Ecto neural progenitor cell (in vitro differentiated cells): ENCODE measurements around the gene EFNA5.

Source experiments
- DNase-seq: peaks from one replicate; pipeline ENCODE4 v3.0.0-alpha.2; 2018; ENCODE audit warnings: low spot score

EFNA5 gene

DNA sequence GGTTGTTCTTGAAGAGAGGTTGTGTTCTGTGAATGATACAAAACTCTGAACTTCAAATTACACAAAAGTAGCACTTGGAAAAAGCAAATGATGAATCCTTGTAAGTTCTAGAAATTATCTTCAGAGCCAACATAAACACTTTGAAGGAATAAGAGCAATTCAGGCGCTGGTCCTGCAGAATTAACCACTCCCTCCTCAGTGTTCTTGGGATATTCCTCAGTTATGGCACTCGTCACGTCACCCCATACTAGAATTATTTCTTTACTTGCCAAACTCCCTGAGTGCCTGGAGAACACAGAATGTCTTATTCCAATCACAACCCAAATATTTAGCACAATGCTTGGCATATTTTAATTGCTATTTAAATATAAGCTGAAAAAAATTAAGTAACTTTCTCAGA lies 126.3 kb downstream of the EFNA5 start:
- no peak for DNase-seq

DNA sequence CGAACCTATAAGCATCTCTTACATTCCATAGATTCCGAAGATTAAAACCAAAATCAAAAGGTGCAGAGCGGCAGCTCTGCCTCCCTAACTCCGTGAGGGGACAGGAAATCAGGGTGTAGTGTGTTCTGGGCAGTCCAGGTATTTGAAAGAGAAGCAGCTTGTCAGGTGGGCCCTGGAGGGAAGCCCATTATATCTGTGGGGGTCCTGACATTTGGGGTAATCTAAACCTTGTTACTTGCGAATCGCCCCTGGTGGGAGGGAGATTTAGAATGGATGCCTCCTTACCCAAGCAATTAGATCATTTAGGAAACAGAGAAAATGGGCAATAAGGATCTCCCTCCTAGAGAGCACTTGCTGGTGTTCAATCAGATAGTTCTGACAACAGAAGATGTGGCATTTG lies 126.9 kb downstream of the EFNA5 start:
- no peak for DNase-seq

DNA sequence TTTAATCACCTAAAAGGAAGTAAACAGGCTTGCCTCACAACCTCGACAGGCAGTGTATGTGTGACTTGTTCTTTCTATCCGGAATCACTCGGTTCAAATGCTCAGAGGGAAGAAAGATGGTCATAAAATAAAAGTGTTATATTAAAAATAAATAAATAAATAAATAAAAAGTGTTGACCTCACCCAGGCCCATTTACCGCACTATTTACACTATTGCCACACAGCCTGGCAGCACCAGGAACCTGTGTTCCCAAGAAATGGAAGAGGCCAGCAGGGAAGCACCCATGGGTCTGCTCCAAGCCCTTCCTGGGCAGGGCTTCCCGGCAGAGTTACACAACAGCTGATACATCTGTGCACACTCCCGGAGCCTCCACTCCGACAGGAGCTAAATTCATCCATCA lies 127.9 kb downstream of the EFNA5 start:
- DNase-seq, result no peak

DNA sequence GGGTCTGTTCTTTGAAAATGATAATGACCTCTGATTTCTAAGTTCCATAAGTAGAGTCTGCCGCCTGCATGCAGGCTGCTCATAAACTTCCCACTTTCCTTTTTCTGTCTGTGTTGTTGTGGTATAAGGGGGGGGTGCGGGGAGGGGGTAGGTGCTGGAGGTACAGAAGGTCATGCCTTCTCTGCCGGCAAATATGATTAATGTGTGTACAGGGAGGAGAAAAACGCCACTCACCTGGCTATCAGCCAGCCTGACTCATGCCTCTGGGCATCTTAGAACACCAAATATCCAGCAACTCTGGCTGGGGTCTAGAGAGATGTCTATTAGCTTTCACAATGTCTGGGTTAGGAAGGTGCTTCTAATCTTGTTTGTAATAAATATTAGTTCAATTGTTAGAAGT lies 128.3 kb downstream of the EFNA5 start:
- no peak for DNase-seq

DNA sequence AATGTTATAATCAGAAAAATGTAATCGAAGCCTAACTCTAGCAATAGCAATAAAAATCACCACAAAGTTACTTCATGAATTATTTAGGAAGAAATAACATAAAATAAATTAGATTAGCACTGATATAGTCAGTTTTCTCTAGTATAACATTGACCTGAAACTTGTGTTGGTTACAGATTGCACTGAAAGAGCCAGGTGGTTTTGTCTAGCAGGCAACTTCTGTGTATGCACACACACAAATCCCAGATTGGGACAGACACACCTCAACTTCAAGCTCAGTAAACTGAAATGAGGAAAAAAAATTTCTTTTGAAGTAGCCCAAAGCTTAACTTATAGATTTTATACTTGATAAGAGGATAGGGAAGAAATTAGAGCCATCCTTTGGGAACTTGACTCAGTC lies 129.3 kb downstream of the EFNA5 start:
- no peak for DNase-seq

DNA sequence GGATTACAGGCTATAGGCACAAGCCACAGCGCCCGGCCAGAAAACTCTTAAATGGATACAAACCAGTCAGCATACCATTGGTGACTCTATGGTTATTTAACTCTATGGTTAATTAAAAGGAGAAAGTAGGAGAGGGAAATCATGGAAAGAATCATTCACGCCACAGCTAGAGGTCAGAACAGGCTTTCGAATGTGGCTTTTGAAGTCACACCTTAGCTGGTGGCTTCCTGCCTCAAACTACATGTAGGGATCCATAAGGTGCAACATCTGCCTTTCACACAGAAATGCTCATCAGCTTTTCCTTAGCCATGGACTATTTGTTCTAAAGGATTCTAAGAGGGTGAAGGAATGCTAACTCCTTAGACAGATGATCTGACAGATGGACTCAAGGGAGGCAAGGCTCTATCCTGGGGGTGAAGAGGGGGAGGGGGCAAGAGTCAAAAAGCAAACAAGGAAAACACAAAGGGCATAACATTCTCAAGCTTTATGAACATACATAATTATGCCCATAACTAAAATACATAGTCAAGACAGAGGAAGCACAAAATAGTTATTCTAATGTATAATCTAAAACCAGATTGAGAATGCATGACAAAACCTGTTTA lies 130.9 kb downstream of the EFNA5 start:
- DNase-seq, result no peak

DNA sequence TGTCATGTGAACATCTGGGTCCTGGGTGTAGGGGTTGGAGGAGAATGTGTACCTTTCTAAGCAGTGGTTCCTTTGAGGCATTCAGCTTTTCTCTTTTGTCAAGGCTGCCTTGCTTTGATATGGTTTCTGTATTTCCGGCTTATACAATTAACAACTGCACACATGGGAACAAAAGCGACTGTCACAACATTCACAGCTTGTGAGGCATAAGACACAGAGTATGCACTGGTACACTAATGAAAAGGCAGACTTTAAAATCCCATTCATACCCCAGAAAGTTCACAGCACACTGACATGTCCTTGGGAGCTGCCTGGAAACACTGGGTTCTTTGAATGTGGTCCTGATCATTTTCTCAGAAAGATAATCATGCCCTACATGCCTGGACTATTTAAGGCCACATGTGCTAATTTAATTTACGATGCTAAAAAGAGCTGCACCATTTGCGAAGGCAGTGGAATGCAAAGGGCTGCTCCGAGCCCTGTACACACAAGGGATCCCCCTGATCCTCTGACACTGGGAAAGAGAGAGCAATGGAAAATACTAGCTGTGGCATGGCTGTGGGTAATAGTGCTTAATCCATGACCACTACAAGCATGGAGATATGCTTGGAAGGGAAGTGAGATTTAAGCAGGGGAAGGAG lies 131.8 kb downstream of the EFNA5 start:
- DNase-seq, result no peak

DNA sequence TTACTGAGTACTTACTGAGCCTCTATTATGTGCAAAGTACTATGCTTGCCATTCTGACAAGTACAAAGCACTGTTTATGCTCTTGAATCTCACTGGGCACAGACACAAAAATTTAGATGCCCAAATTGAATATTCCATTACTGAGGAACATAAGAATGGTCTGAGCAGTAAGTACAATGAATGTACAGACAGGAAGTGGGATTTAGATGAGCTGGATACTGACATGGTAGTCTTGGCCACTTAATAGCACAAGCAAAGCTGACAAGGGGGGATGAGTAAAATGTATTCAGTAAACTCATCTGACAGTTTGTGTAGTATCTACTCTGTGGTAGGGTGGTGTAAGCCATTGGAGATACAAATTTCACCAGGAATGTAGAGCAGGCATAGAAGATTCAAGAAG lies 132.4 kb downstream of the EFNA5 start:
- DNase-seq, result no peak

DNA sequence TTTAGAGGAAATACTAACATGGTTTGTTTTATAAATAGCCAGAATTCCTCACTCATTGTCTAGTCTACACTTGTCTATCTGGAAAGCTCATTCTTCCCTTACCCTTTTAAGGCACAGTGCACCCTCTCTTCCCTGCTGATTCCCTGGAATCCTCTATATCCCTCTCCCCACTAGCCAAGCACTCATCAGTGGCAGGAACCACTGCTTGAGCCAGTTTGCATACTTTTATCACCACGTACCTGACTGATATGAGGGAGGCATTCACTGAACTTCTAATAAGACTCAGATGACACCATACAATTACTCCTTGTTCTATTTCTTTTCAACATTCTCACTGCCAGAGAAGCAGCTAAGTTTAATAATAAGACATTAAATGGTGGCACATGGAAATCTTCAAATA lies 134.9 kb downstream of the EFNA5 start:
- DNase-seq, result no peak

DNA sequence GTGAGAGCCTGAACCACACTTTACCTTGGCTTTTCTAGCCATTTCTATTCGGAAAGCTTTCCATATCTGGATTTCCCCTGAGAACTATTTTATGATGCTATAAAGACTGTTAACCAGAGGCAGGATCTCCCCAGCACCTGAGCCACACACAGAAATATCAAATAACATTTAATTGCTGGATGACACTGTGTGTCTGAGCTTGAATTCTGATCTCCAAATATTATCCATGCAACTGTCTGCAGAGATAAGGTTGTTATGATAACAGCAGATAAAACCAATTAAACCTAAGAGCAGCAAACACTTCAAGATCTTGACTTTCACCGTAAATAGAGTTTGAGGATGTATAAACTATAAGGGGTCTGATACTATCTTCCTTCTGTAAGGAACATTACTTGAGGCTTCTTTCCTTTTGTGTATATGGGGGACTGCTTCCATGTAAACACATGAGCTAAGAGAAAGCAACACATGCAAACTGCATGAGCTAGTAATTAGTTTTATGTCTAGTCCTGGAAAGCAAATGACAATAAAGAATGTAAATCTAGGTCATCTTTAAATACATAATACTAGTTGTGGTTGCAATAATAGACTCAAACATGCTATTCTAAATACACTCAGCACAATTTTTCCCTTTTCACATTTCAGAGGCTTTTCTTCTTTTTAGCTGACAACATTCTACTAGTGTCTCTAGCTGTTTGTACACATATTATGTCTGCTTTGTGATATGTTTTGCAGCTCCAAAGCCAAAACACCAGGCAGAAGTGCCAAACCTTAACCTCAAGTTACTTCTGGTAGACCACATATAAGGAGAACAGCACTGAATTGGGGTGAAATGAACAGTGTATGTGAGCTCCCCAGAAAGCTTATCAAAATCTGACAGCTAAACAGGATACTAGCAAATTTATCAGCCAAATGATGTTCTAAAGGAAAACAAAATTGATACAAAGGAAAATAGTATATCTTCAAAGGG lies 136.5 kb downstream of the EFNA5 start:
- no peak for DNase-seq

DNA sequence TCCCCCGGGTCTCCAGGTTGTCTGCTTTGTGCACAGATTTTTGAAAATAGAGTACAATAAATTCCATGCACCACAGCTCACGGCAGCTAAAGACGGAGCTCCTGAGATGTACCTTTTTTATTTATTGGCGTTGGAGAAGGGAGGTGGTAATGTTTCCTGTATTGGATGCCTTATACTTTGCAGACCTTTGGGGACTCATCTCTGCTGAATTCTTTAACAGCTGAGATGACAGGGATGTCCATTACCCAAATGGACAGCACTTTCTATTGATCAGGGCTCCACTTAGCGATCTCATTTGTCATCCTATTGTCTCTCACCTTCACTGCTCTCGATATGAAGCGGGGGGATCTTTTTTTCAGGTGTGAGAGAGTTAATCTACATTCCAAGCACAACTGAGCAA lies 137.8 kb downstream of the EFNA5 start:
- DNase-seq, result no peak

DNA sequence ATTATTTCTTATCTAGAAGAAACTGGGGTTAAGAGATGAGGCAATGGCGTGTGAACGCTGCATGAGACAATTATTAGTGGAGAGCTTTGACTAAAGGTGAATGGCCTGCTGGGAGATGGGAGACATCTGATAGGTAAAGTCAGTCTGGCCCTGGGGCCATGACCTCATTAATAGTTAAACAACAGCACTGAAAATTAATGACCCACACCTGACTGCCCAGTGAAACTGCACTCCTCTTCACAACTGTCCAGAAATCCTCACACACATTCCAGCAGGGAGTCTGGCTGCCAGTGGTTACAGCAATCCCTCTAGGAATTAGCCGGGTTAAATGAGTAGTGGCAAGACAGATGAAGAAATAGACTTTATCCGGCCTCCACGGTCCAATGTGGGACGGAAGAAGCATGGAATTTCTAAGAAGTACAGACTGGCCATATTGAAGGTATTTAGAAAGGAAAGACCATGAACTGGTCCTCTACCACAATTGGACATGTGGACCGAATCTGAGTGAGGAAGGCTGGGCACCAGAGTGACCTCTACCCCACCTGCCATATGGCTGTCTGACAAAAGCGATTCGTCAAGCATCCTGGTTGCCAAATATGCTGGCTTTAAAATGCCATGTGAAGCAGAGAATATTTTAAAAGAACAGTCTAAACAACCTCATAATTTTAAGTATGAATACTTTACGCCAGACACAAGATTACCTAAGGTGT lies 138.4 kb downstream of the EFNA5 start:
- DNase-seq, result no peak

DNA sequence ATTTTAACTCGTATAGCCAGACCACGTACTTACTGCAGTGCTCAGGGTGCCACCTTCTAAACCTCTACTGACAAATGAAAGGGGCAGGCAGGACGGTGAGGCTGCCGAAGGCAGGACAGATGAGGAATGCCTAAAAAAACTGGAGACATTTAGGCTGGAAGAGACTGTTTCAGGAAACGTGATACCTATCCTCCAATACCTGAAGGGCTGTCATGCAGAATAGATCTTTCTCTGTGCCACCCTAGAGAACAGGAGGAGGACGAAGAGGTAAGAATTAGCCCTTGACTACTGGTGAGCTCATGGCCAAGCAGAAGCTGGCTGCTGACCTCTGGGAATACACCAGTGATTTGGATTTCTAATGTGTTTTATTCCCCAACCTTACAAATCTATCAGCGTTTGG lies 139.4 kb downstream of the EFNA5 start:
- DNase-seq, result no peak

DNA sequence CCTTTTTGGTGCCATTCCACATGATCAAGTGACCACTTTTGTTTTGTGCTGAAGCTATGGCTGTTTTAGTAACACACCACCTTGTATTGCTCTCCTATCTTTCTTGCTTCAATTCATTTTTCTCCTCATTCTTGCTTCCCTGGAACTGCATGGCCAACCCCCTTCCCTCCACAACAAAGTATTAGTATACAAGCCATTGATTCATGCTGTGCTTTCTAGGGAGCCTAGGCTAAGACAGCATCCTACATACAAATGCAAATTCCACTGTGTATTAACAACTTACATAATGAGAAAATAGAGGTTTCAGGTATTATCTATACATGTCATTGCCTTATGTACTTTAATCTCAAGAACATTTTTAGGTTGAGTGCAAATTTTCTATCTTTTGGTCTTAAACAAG lies 141.1 kb downstream of the EFNA5 start:
- no peak for DNase-seq

DNA sequence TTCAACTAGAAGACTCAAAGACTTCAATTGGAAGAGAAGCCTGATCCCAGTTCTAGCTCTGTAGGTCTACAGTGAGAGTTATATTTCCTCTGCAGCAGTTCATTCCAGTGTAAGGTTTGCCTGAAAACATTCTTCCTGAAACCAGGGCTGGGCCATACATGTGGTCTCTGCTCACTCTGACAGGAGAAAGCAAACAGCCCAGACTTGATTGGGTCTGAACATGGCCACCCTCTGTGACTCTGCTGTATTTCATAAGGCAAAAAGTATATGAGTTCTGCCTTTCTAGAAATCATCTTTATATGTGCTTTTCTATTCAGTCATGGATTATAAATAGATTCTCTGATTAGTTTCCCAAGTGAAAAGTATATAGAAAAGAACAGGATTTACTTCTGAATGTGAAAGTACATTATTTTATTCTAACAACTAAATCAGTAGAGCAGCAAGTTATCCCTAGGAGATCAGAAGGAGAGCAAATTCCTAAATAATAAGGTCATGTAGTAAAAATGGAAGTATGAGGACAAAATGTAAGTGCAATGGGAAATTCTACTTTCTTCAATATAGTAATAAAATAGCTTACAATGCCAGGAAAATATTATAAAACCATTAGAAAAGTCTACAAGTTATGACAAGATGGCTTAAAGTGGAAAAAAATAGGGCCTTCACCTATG lies 144.3 kb downstream of the EFNA5 start:
- DNase-seq, result no peak

DNA sequence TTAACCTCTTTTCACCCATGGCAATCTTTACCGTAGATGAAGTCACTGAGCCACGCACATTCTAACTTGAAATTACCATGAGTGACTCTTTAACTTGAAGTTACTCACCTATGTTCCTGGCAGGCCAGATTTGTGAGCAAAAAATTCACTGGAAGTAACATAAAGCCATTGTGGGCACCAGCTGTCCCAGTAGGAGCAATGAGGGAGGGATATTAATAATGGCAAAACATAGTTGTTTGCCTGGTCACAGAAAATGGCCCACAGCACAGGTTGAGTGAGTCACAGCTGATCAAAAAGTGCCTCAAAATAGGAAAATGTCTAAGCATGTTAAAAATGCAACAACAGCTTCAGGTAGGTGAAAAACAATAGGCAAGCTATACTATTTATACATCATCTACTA lies 146.6 kb downstream of the EFNA5 start:
- no peak for DNase-seq

DNA sequence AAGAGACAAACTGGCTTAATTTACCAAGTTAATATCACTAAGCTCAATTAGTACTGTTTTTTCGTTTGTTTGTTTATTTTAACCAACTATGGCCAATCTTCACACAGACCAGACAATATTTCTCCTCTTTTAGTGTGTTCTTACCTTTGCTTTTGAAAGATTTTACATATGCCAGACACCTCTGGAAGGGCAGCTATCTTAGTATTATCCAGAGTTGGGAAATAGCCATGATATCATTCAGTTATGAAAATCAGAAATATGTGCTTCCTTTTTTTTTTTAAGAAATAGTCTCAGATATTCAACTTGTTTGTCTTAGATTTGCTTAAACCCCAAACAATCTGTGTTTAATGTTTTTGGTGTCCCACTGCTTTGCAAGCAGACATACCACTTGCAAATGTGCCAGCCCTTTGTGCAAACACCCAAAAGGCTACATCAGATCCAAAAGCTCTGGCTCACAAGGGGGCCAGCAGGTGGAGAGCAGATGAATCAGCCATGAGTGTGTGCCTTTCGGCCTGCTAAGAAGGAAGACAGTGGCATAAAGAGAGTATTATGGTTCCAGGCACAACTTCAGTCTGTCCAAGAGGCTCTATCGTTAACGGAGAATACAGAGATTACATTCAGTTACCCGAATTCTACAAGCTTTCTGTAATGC lies 147.6 kb downstream of the EFNA5 start:
- no peak for DNase-seq

DNA sequence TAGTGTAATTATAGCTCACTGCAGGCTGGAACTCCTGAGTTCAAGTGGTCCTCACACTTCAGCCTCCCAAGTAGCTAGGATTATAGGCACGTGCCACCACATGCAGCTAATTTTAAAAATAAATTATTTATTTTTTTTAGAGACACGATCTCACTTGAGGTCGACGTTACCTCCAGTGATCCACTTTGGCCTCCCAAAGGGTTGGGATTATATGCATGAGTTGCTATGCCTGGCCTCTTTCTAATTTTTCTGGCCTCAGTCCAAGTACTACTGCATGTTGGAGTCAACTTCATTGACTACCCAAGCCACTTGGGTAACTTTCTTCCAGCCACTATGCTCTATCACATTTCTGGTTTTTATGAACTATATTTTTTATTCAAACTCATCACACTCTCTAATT lies 148.3 kb downstream of the EFNA5 start:
- DNase-seq, result no peak

DNA sequence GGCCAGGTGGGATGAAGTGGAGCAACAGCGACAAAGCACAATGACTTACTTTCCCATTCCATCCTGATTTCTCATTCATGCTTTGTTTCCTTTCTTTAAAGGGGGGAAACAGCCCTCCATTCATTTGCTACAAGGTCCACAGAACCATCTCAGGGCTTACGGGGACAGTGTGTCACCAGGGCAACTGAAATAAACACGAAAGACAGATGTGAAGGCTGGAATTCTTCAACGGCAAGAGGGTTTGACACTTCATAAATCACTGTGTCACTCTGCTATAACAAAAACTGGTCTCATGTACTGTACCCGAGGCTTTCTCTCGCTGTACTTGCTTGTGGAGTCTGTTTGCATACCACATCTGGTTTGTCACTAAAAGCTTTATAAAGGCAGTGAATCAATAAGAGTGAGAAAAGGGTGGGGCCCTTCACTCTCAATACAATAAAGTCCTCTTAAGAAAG lies 150.8 kb downstream of the EFNA5 start:
- no peak for DNase-seq

DNA sequence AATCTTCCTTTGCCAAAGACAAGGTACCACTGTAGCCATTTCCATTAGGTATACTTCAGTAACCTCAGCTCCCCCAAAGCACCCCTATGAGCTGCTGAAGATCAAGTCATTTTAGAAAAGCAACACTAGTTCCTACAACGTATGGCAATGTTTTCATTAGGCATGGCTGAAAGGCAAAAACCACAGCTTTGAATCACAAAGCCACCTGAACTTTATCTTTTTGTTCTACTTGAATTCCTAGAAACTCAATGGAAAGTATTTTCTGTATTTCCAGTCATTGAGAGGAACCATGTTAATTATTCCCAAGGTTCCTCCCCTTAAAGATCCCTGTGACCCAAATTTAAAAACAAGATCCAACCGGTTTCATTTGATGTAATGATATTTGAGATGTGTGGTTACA lies 152.1 kb downstream of the EFNA5 start:
- DNase-seq, result no peak

DNA sequence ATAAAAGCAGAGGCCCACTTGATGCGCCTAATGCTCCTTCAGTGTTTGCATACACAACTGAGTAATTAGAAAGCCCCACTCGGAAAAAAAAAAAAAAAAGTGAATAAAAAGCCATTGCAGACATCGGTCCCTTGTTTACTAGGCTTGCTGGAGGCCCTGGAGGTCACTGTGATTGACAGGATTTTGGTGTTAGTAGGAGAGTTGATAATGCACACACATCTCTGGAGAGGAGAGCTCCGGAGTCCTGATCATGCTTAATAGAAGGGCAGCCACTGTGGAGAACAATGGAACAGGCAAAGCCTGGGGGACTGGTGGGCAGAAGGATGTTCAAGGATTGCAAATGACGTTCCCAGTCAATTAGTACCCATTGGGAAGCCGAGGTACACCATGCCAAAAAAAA lies 152.5 kb downstream of the EFNA5 start:
- DNase-seq, result no peak
